Stimulated activated CD4-positive, alpha-beta T cell treated with anti-CD3 and anti-CD28 coated beads, Interleukin-1b, Interleukin-23, amount 100 ng/mL, for 48 hours (primary cell): ENCODE data around the gene TEX261.
"Not testable (repeated sequence)": the region's sequence is repeated elsewhere in the genome, so short reads cannot be mapped to it uniquely, and the experiment has no call there.

ENCODE experiments used
- DNase-seq: peaks from one replicate; pipeline ENCODE4 v3.0.0-alpha.2; 2020

TEX261 gene

GRCh38 chr2:70994699-70995425, at the start of gene TEX261:
TEX261 (minus strand) TSS chr2:70994873; CDS start chr2:70994757, 116 bp downstream.
- peak; percentile 90 for DNase-seq

- no peak for DNase-seq
Measured at GRCh38 chr2:71043531-71044407, 49.1 kb upstream of the TEX261 start.

GRCh38 chr2:71042287-71042686, 47.6 kb upstream of the TEX261 start:
- DNase-seq: no peak

GRCh38 chr2:71036296-71036695, 41.6 kb upstream of the TEX261 start:
- not testable (repeated sequence) for DNase-seq

GRCh38 chr2:71023553-71024243, 29.0 kb upstream of the TEX261 start:
- peak; percentile 74 for DNase-seq

- not testable (repeated sequence) for DNase-seq
Measured at GRCh38 chr2:71021394-71021793, 26.7 kb upstream of the TEX261 start.

GRCh38 chr2:71019989-71020388, 25.3 kb upstream of the TEX261 start:
- not testable (repeated sequence) for DNase-seq

GRCh38 chr2:71018625-71019024, 24.0 kb upstream of the TEX261 start:
- DNase-seq: no peak

GRCh38 chr2:71011786-71012185, 17.1 kb upstream of the TEX261 start:
- not testable (repeated sequence) for DNase-seq

- DNase-seq: no peak
Measured at GRCh38 chr2:71008342-71008741, 13.7 kb upstream of the TEX261 start.

- DNase-seq: no peak
Measured at GRCh38 chr2:71006955-71007799, 12.5 kb upstream of the TEX261 start.

- no peak for DNase-seq
Measured at GRCh38 chr2:71006323-71006722, 11.7 kb upstream of the TEX261 start.

GRCh38 chr2:71005271-71006202, 10.9 kb upstream of the TEX261 start:
- DNase-seq: no peak

GRCh38 chr2:71004857-71005256, 10.2 kb upstream of the TEX261 start:
- no peak for DNase-seq

GRCh38 chr2:71003966-71004755, 9.5 kb upstream of the TEX261 start:
- no peak for DNase-seq

GRCh38 chr2:71003396-71003795, 8.7 kb upstream of the TEX261 start:
- DNase-seq: no peak

- no peak for DNase-seq
Measured at GRCh38 chr2:71001981-71002570, 7.4 kb upstream of the TEX261 start.

GRCh38 chr2:71001592-71001927, 6.9 kb upstream of the TEX261 start:
- no peak for DNase-seq

GRCh38 chr2:71000780-71001591, 6.3 kb upstream of the TEX261 start:
- DNase-seq: peak; percentile 83
